ENCODE results near the gene DEFB115. TPM values are rescaled to one million over a fixed set of nuclear protein-coding genes. Genes with fewer than 3 reads are reported as not detected.

Gene DEFB115, protein sequence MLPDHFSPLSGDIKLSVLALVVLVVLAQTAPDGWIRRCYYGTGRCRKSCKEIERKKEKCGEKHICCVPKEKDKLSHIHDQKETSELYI
- total RNA-seq (2014; rRNA removed) = not detected in 2 replicates
- Bru-seq, nascent RNA = not detected
- not detected for BruChase-seq, experiment 1, labeled RNA remaining after a 6-hour chase
- not detected for BruChase-seq, experiment 2, labeled RNA remaining after a 2-hour chase
- long read RNA-seq = 0 reads

DNA sequence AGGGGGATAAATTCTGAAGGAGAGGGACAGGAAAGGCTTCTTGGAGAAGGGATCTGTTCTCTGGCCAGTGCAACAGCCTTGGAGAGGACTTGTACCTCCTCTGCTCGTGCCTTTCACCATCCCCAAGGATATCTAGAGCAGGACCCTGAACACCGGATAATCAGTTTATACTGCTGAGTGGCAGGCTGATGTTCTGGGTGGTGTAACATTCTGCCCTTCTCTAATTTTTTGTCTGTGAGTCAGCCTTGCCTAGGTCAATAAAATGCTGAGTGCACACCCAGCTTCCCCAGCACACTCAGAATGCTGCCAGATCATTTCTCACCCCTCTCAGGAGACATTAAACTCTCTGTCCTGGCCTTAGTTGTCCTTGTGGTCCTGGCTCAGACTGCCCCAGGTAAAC lies at the start of gene DEFB115:
Gene DEFB115, plus strand, starts transcription at position 301 of the 400 bp plus-strand sequence. Its CDS starts 0 bp downstream, at position 301.
- Histone ChIP-seq H2AFZ (ENCODE audit: low read length) (no peak within 1 kb of the TSS), H4K20me1 (ENCODE audit: low read length) (no peaks in the 10 kb centered on the region), H3K27ac (ENCODE audit: low read length) (no peak within 1 kb of the TSS), H3K4me2 (ENCODE audit: low read length) (no peak within 1 kb of the TSS), H3K4me1 (ENCODE audit: insufficient read depth, low read length) (no peaks in the 10 kb centered on the region), H3K4me3 (ENCODE audit: low read length) (no peak within 1 kb of the TSS), H3K9me3 (ENCODE audit: low read length) (no peaks in the 10 kb centered on the region), H3F3A (ENCODE audit: low read length, unreplicated experiment) (no peaks in the 10 kb centered on the region), H3K27me3 (ENCODE audit: low read length) (no peaks in the 10 kb centered on the region), H3K79me2 (ENCODE audit: low read length) (no peaks in the 10 kb centered on the region), H3K9me2 (replicated peaks; ENCODE audit: low read length) (no peaks in the 10 kb centered on the region), H3K9ac (ENCODE audit: low read length) (no peak within 1 kb of the TSS), H3K36me3 (ENCODE audit: low read depth, low read length) (no peaks in the 10 kb centered on the region)
- DNase-seq (peak; percentile 4), ATAC-seq (no peak)
- intact Hi-C loops (cut with micrococcal nuclease) = no loop called here
- ChIA-PET CTCF (no interaction called here), POLR2A (ENCODE audit: unreplicated experiment) (no interaction called here)
- TF ChIP-seq, protein P1, sequence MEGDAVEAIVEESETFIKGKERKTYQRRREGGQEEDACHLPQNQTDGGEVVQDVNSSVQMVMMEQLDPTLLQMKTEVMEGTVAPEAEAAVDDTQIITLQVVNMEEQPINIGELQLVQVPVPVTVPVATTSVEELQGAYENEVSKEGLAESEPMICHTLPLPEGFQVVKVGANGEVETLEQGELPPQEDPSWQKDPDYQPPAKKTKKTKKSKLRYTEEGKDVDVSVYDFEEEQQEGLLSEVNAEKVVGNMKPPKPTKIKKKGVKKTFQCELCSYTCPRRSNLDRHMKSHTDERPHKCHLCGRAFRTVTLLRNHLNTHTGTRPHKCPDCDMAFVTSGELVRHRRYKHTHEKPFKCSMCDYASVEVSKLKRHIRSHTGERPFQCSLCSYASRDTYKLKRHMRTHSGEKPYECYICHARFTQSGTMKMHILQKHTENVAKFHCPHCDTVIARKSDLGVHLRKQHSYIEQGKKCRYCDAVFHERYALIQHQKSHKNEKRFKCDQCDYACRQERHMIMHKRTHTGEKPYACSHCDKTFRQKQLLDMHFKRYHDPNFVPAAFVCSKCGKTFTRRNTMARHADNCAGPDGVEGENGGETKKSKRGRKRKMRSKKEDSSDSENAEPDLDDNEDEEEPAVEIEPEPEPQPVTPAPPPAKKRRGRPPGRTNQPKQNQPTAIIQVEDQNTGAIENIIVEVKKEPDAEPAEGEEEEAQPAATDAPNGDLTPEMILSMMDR (conservative IDR thresholded peaks at IDR 0.05; ENCODE audit: low read depth, low read length) = no peak
- TF ChIP-seq EZH2phosphoT487 (IDR thresholded peaks at IDR 0.05; ENCODE audit: borderline replicate concordance, low read length) = no peak
- no peak for TF ChIP-seq EZH2 (IDR thresholded peaks at IDR 0.05; ENCODE audit: low read length, unreplicated experiment)
- BruUV-seq (replicated peaks) = no TSS peak

DNA sequence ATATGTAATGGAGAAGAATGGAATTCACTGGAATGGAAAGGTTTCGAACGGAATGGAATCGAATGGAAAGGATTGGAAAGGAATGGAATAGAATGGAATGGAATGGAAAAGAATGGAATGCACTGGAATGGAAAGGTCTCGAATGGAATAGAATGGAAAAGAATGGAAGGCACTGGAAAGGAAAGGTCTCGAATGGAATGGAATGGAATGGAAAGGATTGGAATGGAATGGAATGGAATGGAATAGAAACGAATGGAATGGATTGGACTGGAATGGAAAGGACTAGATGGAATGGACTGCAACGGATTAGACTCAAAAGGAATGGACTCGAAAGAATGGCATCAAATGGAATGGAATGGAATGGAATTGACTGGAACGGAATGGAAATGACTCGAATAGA lies 20.5 kb upstream of the DEFB115 start:
- Histone ChIP-seq H3K9ac (ENCODE audit: low read length) (no peak overlapping the region), H3K79me2 (ENCODE audit: low read length) (no peaks in the 10 kb centered on the region), H3K27me3 (ENCODE audit: low read length) (no peaks in the 10 kb centered on the region), H3K4me2 (ENCODE audit: low read length) (no peak overlapping the region), H3K4me3 (ENCODE audit: low read length) (no peak overlapping the region), H3K9me2 (replicated peaks; ENCODE audit: low read length) (no peaks in the 10 kb centered on the region), H3K27ac (ENCODE audit: low read length) (no peak overlapping the region), H3K9me3 (ENCODE audit: low read length) (peaks cover 90% of the 10 kb centered on the region), H3F3A (ENCODE audit: low read length, unreplicated experiment) (no peaks in the 10 kb centered on the region), H3K4me1 (ENCODE audit: insufficient read depth, low read length) (no peaks in the 10 kb centered on the region), H2AFZ (ENCODE audit: low read length) (no peak overlapping the region), H3K36me3 (ENCODE audit: low read depth, low read length) (no peaks in the 10 kb centered on the region), H4K20me1 (ENCODE audit: low read length) (no peaks in the 10 kb centered on the region)
- no peak for DNase-seq
- no peak for ATAC-seq
- no peak for TF ChIP-seq EZH2 (IDR thresholded peaks at IDR 0.05; ENCODE audit: low read length, unreplicated experiment)
- TF ChIP-seq EZH2phosphoT487 (IDR thresholded peaks at IDR 0.05; ENCODE audit: borderline replicate concordance, low read length) = no peak
- TF ChIP-seq, protein P1 (conservative IDR thresholded peaks at IDR 0.05; ENCODE audit: low read depth, low read length) = no peak
- intact Hi-C loops (cut with micrococcal nuclease) = no loop called here
- no TSS peak for BruUV-seq (replicated peaks)
- ChIA-PET CTCF (no interaction called here), POLR2A (ENCODE audit: unreplicated experiment) (no interaction called here)

DNA sequence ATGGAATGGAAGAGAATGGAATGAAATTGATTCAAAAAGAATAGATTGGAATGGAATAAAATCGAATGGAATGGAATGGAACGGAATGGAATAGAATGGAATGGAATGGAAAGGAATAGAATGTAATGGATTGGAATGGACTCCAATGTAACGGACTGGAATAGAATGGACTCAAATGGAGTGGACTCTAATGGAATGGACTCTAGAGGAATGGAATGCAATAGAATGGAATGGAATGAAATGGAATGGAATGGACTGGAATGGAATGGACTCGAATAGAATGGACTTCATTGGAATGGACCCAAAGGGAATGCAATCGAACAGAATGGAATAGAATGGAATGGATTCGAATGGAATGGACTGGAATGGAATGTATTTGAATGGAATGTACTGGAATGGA lies 19.7 kb upstream of the DEFB115 start:
- no peak overlapping the region for H2AFZ ChIP-seq (ENCODE audit: low read length)
- no peaks in the 10 kb centered on the region for H3K27me3 ChIP-seq (ENCODE audit: low read length)
- H3K4me2 ChIP-seq (ENCODE audit: low read length) = no peak overlapping the region
- no peaks in the 10 kb centered on the region for H3K4me1 ChIP-seq (ENCODE audit: insufficient read depth, low read length)
- no peaks in the 10 kb centered on the region; the same call in 1 of the 2 replicates for H3K36me3 ChIP-seq (ENCODE audit: low read depth, low read length)
- ChIA-PET POLR2A (ENCODE audit: unreplicated experiment) (no interaction called here), CTCF (no interaction called here)
- DNase-seq (no peak), ATAC-seq (no peak)
- peaks cover 90% of the 10 kb centered on the region for H3K9me3 ChIP-seq (ENCODE audit: low read length)
- no TSS peak for BruUV-seq (replicated peaks)
- H3F3A ChIP-seq (ENCODE audit: low read length, unreplicated experiment) = no peaks in the 10 kb centered on the region
- H3K9me2 ChIP-seq (replicated peaks; ENCODE audit: low read length) = no peaks in the 10 kb centered on the region
- H3K4me3 ChIP-seq (ENCODE audit: low read length) = no peak overlapping the region
- TF ChIP-seq EZH2 (IDR thresholded peaks at IDR 0.05; ENCODE audit: low read length, unreplicated experiment) (no peak), EZH2phosphoT487 (IDR thresholded peaks at IDR 0.05; ENCODE audit: borderline replicate concordance, low read length) (no peak)
- TF ChIP-seq, protein P1 (conservative IDR thresholded peaks at IDR 0.05; ENCODE audit: low read depth, low read length) = no peak
- intact Hi-C loops (cut with micrococcal nuclease) = no loop called here
- no peaks in the 10 kb centered on the region for H4K20me1 ChIP-seq (ENCODE audit: low read length)
- no peaks in the 10 kb centered on the region for H3K79me2 ChIP-seq (ENCODE audit: low read length)
- no peak overlapping the region for H3K9ac ChIP-seq (ENCODE audit: low read length)
- no peak overlapping the region for H3K27ac ChIP-seq (ENCODE audit: low read length)

All from PC-3 (cell line).